ENCODE measurements around the gene SLC49A3.

SLC49A3 gene

DNA sequence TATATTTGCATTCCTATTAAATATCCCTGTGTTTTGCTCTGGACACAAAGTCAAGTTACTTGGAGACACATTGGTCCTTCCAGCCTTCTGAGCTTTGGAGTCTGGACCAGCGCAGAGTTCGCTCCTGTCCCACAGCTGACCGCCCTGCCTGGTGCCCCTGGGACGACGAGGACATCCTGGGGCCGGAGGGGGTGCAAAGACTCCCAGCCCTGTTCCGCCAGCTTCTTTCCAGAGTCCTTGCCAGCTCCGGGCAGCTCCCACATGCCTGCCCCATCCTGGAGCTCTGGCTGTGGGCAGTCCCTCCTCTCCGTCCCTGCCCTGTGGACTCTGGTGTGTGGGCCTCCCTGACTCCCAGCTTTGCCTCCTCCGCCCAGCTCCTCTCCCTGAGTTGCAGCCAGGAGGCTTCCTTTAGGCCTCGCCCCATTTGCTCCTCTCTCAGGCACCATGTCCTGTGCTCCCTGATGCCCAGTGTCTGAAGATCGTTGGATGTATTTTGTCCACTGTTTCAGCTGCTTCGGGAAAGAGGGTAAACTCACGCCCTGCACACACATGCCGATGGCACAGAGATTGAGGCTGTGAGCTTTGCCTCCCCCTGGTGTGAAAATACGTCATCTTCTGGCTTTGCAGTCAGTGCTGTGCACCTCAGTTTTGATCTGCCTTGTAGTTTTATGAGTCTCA lies 11.8 kb upstream of the SLC49A3 start:
- TF ChIP-seq, protein P1, sequence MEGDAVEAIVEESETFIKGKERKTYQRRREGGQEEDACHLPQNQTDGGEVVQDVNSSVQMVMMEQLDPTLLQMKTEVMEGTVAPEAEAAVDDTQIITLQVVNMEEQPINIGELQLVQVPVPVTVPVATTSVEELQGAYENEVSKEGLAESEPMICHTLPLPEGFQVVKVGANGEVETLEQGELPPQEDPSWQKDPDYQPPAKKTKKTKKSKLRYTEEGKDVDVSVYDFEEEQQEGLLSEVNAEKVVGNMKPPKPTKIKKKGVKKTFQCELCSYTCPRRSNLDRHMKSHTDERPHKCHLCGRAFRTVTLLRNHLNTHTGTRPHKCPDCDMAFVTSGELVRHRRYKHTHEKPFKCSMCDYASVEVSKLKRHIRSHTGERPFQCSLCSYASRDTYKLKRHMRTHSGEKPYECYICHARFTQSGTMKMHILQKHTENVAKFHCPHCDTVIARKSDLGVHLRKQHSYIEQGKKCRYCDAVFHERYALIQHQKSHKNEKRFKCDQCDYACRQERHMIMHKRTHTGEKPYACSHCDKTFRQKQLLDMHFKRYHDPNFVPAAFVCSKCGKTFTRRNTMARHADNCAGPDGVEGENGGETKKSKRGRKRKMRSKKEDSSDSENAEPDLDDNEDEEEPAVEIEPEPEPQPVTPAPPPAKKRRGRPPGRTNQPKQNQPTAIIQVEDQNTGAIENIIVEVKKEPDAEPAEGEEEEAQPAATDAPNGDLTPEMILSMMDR (IDR thresholded peaks at IDR 0.05) = no peak

DNA sequence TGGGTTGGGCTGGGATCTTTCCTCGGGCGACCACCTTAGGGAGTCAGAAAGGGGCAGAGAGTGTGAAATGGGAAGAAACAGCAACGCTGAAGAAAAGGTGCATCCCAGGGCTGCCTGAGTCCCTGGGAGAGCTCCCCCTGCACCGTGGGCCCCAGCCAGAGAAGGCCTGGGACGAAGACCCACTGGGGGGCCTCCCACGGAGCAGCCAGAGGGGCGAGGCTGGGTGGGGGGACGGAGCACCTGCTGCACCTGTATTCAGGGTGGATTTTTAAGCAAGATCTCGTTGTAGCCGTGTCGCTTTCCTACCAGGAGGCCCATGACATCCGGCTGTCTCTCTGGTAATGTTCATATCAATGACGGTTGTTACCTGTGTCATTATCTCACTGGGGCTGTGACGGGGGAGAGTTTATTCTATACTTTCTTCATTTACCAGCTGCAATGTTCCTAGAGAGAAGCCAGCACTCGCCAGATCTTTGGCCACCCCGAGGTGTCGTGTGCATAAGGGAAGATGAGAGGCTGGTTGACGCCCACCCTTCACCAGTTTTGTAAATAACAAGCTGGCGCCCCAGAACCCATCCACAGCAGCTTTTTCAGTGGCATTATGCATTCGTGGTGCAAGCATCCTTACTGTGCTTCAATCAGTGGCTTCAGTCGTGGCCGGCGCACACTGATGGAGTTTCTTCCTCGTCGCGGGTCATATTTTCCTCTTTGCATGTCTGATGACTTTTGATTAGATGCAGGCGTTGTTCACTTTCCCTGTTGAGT lies 11.0 kb upstream of the SLC49A3 start:
- TF ChIP-seq, protein P1 (IDR thresholded peaks at IDR 0.05) = no peak

DNA sequence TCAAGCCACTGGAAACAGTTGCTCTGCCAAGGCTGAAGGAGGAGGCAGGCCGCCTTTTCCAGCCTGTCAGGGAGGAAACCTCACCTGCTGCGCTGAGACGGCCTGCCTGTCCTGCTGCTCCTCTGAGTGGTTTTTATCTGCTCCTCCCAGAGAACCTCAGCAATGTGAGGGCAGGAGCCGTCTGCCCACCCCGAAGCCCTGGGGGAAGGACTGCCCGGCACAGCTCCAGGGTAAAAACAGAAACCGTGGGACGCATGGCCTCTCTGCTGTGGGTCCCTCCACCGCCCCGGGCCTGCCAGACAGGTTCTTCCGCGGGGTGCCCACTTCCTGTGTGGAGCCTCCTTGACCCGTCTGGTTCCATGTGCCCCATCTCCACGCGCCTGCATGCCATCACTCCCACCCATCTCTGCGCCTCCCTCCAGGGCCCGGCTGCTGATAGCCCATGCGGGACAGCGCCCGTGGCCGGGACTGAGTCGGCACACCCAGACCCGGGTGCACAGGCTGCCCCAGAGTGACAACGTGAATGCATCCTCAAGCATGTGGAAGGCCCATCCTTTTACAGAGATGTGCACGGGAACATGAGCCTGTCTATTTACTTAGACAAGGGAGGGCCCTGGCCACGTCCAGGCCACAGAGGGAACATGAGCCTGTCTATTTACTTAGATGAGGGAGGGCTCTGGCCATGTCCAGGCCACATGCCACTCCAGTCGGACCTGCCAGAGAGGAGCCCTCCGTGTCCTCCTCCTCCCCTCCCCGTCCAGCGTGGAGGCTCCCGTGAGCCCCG lies 4.0 kb upstream of the SLC49A3 start:
- TF ChIP-seq, protein P1 (IDR thresholded peaks at IDR 0.05) = no peak

DNA sequence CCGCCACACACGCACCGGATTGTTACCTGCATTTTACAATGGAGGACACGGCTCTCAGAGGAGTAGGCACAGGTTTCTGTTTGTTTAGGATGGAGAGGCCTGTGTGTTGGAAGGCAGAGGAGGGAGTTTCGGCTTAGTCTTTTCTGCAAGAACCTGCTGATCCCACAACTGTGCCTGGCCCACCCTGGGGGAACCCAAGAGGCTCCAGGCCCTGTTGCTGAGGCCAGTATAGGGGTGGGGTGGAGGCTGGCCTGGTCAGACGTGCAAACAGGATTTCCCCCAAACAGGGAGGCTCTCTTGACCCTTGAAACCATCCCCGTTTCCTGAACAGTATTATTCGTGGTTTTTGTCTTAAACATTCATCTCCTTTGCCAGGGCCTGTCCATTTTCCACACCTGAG lies 772 bp upstream of the SLC49A3 start:
- TF ChIP-seq, protein P1 (IDR thresholded peaks at IDR 0.05) = no peak

DNA sequence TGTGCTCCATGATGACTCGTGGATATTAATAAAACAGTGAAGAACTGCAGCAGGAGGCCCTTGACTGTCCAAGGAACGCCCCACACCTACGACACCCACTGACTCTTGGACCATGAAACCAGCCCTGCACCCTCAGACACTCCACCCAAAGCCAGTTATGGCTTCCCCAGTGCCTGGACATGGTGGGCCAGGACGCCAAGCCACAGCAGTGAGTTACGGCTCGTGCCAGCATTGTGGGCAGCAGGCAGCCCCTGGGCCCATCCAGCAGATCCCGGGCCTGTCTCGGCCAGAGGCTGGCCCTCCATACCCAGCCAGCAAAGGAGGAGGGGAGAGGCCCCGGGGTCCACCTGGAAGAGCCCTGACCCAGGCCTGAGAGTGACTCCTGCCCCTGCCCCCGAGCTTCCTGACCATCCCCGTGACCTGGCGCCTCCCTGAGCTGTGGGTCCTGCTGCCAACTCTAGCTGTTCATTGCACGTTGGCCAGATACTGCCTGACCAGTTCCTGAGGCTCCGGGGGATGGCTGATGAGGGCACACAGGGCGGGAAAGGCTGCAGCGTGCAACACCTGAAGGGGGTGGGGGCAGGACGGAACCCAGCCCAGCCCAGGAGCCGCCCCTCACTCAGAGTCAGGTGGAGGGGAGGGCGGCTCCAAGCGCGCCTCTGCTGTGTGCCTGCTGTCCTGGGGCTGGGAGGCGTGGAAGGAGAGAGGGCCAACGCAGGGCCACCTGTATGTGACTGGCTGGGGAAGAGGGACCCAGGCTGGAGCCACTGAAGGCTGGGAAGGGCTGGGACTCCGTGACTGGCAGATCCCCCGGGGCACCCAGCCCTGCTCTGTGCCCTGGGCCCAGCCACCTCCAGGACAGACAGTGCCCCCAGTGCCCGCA lies 739 bp downstream of the SLC49A3 start:
- TF ChIP-seq, protein P1 (IDR thresholded peaks at IDR 0.05) = no peak

DNA sequence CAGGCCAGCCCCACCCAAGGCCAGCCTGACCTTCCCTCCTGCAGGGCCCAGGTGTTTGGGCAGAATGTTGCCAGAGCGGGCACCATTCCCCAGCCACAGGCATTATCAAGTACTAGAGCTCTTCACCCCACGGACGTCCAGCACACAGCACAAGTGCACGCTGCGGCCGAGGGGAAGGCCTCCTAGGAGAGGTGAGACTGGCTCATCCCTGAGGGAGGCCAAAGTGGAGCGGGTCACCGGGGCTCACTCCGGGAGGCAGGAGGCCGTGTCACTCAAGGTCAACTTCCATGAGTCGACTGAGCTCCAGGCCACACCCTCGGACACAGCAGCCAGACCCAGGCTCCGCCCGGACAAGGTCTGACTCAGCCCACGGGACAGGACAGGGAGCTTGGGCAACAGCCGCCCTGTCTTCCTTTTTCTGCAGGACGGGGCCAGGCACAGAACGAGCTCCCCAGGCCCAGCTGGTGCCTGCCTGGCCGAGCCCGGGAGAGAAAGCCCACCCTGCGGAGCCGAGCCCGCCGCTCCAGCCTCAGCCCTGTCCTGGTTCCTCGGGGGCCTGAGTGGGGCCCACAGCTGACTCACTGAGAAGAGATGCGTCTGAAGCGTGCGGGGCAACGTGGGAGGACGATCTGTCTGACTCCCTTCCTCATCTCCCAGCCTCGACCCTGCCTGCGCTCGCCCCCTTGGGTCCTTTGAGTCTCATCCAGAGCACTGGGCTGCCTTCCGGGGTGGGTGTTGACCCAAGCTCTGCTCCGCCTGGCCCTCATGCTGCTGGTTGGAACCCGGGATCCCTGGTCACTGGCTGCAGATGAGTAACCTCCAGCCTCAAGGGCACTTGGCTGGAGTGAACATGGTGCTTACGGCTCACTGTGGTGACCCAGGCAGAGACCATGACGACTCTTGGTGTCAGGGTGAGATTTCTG lies 1.6 kb downstream of the SLC49A3 start:
- TF ChIP-seq, protein P1 (IDR thresholded peaks at IDR 0.05) = no peak

All from LNCAP (cell line).